Jurkat, Clone E6-1 (cell line): ENCODE results near the gene RTTN.

ENCODE experiments used
- DNase-seq: peaks from one replicate; pipeline ENCODE4 v3.0.0-alpha.2; 2011; ENCODE audit warnings: low read depth, low spot score
- H3K4me3 ChIP-seq: 2 replicates; pipeline ENCODE4 v1.5.1; 2011; ENCODE audit warnings: mild to moderate bottlenecking, low read length, control low read depth, moderate library complexity

RTTN gene

GRCh38 chr18:70165936-70166335 lies 39.6 kb downstream of the RTTN start:
- no peak overlapping the region for H3K4me3 ChIP-seq
- no peak for DNase-seq

- no peak overlapping the region for H3K4me3 ChIP-seq
- DNase-seq, result no peak
These were observed 45.3 kb downstream of the RTTN start for GRCh38 chr18:70160073-70160678.

- no peak overlapping the region for H3K4me3 ChIP-seq
- no peak for DNase-seq
These were observed 46.3 kb downstream of the RTTN start for GRCh38 chr18:70158992-70159717.

- no peak for DNase-seq
- no peak overlapping the region for H3K4me3 ChIP-seq
These were observed 48.6 kb downstream of the RTTN start for GRCh38 chr18:70156886-70157285.

- H3K4me3 ChIP-seq, result no peak overlapping the region
- DNase-seq, result no peak
These were observed 50.8 kb downstream of the RTTN start for GRCh38 chr18:70154591-70155194.

- DNase-seq, result peak; percentile 33
- H3K4me3 ChIP-seq, result no peak overlapping the region
These were observed 53.9 kb downstream of the RTTN start for GRCh38 chr18:70151614-70152013.

GRCh38 chr18:70149616-70150301 lies 55.7 kb downstream of the RTTN start:
- DNase-seq, result peak; percentile 26
- H3K4me3 ChIP-seq, result no peak overlapping the region

GRCh38 chr18:70149156-70149555 lies 56.3 kb downstream of the RTTN start:
- DNase-seq, result no peak
- H3K4me3 ChIP-seq, result no peak overlapping the region

- H3K4me3 ChIP-seq, result no peak overlapping the region
- DNase-seq, result no peak
These were observed 57.2 kb downstream of the RTTN start for GRCh38 chr18:70148039-70148938.

GRCh38 chr18:70146174-70146573 lies 59.3 kb downstream of the RTTN start:
- H3K4me3 ChIP-seq, result no peak overlapping the region
- DNase-seq, result no peak

- no peak overlapping the region for H3K4me3 ChIP-seq
- DNase-seq, result no peak
These were observed 63.5 kb downstream of the RTTN start for GRCh38 chr18:70142001-70142400.

GRCh38 chr18:70139138-70139537 lies 66.3 kb downstream of the RTTN start:
- no peak overlapping the region for H3K4me3 ChIP-seq
- no peak for DNase-seq

GRCh38 chr18:70135604-70136003 lies 69.9 kb downstream of the RTTN start:
- no peak overlapping the region for H3K4me3 ChIP-seq

GRCh38 chr18:70132999-70133398 lies 72.5 kb downstream of the RTTN start:
- DNase-seq, result no peak
- H3K4me3 ChIP-seq, result no peak overlapping the region

More at GRCh38 chr18:70135604-70136003, 69.9 kb downstream of the RTTN start:
- no peak for DNase-seq

GRCh38 chr18:70128271-70128670 lies 77.2 kb downstream of the RTTN start:
- H3K4me3 ChIP-seq, result no peak overlapping the region
- DNase-seq, result no peak

- no peak overlapping the region for H3K4me3 ChIP-seq
- DNase-seq, result no peak
These were observed 78.1 kb downstream of the RTTN start for GRCh38 chr18:70127359-70127758.

- DNase-seq, result no peak
- H3K4me3 ChIP-seq, result no peak overlapping the region
These were observed 78.7 kb downstream of the RTTN start for GRCh38 chr18:70126832-70127231.

GRCh38 chr18:70124139-70124538 lies 81.3 kb downstream of the RTTN start:
- no peak for DNase-seq
- no peak overlapping the region for H3K4me3 ChIP-seq

GRCh38 chr18:70121842-70122241 lies 83.6 kb downstream of the RTTN start:
- H3K4me3 ChIP-seq, result no peak overlapping the region
- DNase-seq, result no peak
